ENCODE results near the gene CEP170.
"Not testable (repeated sequence)": the region's sequence is repeated elsewhere in the genome, so short reads cannot be mapped to it uniquely, and the experiment has no call there.

CEP170 gene

GRCh38 chr1:243121939-243122338 lies 133.1 kb downstream of the CEP170 start:
- H3K4me1 ChIP-seq (ENCODE audit: control insufficient read depth, insufficient read depth, low read length); H3K36me3 ChIP-seq (ENCODE audit: control insufficient read depth, insufficient read depth, low read length); H3K27ac ChIP-seq (ENCODE audit: insufficient read depth, low read depth, low read length, poor library complexity, severe bottlenecking); H3K27me3 ChIP-seq (ENCODE audit: control insufficient read depth, insufficient read depth, low read length, poor library complexity, severe bottlenecking); H3K4me3 ChIP-seq (ENCODE audit: insufficient read depth, low read depth, low read length); H3K9me3 ChIP-seq (ENCODE audit: control insufficient read depth, low read length): not testable (repeated sequence)
- WGBS, 2 experiments = 100% methylated on average over 1 of the region's 5 CpGs; no CpG with 5 or more reads in 1 of the 2 experiments

DNA sequence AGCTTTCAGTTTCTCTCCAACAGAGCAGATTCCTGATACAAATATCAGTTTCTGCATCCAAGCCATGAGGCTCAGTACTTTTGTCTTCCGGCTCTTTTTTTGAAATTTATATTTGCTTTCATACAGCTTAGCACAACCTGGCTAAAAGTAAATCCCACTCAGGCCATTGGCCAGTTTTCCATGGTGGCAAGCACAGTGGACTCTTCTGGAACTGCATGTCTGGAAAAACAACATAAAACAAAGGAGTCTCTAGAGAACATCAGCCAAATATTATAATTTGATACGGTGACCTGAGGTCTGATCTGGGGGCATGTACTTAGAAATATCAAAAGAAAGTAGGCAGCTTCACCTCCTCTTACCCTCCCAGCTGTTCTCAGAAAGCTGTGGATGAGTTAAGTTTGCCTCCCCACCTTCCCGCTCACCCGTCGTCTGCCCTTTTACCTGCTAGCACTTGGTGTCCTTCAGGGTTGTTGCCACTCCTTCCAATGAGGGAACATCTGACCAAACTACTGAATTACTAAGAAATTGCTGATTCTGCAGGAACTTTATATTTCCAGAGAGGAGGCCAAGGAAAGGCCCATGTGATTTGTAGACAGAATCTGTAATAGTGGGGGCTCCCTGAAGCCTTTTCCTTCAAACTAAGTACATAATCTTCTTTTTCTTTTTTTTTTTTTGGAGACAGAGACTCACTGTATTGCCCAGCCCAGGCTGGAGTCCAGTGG lies 136.3 kb downstream of the CEP170 start:
- H3K9me3 ChIP-seq (ENCODE audit: control insufficient read depth, low read length) = not testable (repeated sequence)
- WGBS, 2 experiments = 92 to 98% methylated on average over 4 to 5 of the region's 5 CpGs

GRCh38 chr1:243116187-243116586 lies 138.9 kb downstream of the CEP170 start:
- H3K36me3 ChIP-seq (ENCODE audit: control insufficient read depth, insufficient read depth, low read length); H3K9me3 ChIP-seq (ENCODE audit: control insufficient read depth, low read length); H3K4me3 ChIP-seq (ENCODE audit: insufficient read depth, low read depth, low read length); H3K27ac ChIP-seq (ENCODE audit: insufficient read depth, low read depth, low read length, poor library complexity, severe bottlenecking); H3K4me1 ChIP-seq (ENCODE audit: control insufficient read depth, insufficient read depth, low read length); H3K27me3 ChIP-seq (ENCODE audit: control insufficient read depth, insufficient read depth, low read length, poor library complexity, severe bottlenecking): not testable (repeated sequence)
- 94 to 95% methylated on average over 6 to 7 of the region's 7 CpGs for WGBS, 2 experiments

More for the DNA sequence above, 136.3 kb downstream of the CEP170 start:
- not testable (repeated sequence) for H3K4me1 ChIP-seq (ENCODE audit: control insufficient read depth, insufficient read depth, low read length); H3K27ac ChIP-seq (ENCODE audit: insufficient read depth, low read depth, low read length, poor library complexity, severe bottlenecking); H3K4me3 ChIP-seq (ENCODE audit: insufficient read depth, low read depth, low read length); H3K36me3 ChIP-seq (ENCODE audit: control insufficient read depth, insufficient read depth, low read length); H3K27me3 ChIP-seq (ENCODE audit: control insufficient read depth, insufficient read depth, low read length, poor library complexity, severe bottlenecking)

DNA sequence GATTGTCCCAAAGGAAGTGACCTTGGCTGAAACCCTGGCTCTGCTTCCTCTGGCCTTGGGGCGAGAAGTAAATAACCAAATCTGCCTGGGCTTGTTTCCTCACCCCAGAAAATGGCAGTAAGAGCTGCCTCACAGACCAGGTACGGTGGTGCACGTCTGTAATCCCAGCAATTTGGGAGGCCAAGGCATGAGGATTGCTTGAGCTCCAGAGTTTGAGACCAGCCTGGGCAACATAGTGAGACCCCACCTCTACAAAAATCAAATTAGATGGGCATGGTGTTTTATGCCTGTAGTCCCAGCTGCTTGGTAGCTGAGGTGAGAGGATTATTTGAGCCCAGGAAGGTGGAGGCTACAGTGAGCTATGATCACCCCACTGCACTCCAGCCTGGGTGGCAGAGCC lies 140.3 kb downstream of the CEP170 start:
- not testable (repeated sequence) for H3K27ac ChIP-seq (ENCODE audit: insufficient read depth, low read depth, low read length, poor library complexity, severe bottlenecking); H3K9me3 ChIP-seq (ENCODE audit: control insufficient read depth, low read length); H3K27me3 ChIP-seq (ENCODE audit: control insufficient read depth, insufficient read depth, low read length, poor library complexity, severe bottlenecking); H3K4me3 ChIP-seq (ENCODE audit: insufficient read depth, low read depth, low read length); H3K4me1 ChIP-seq (ENCODE audit: control insufficient read depth, insufficient read depth, low read length); H3K36me3 ChIP-seq (ENCODE audit: control insufficient read depth, insufficient read depth, low read length)
- 85 to 88% methylated on average over 3 of the region's 3 CpGs for WGBS, 2 experiments

GRCh38 chr1:243114059-243114713 lies 140.9 kb downstream of the CEP170 start:
- WGBS, 2 experiments = 13 to 14% methylated on average over 8 of the region's 8 CpGs
- not testable (repeated sequence) for H3K27ac ChIP-seq (ENCODE audit: insufficient read depth, low read depth, low read length, poor library complexity, severe bottlenecking); H3K36me3 ChIP-seq (ENCODE audit: control insufficient read depth, insufficient read depth, low read length); H3K27me3 ChIP-seq (ENCODE audit: control insufficient read depth, insufficient read depth, low read length, poor library complexity, severe bottlenecking); H3K4me1 ChIP-seq (ENCODE audit: control insufficient read depth, insufficient read depth, low read length); H3K9me3 ChIP-seq (ENCODE audit: control insufficient read depth, low read length); H3K4me3 ChIP-seq (ENCODE audit: insufficient read depth, low read depth, low read length)

GRCh38 chr1:243107171-243107570 lies 147.9 kb downstream of the CEP170 start:
- H3K27ac ChIP-seq (ENCODE audit: insufficient read depth, low read depth, low read length, poor library complexity, severe bottlenecking); H3K9me3 ChIP-seq (ENCODE audit: control insufficient read depth, low read length); H3K4me1 ChIP-seq (ENCODE audit: control insufficient read depth, insufficient read depth, low read length); H3K36me3 ChIP-seq (ENCODE audit: control insufficient read depth, insufficient read depth, low read length); H3K4me3 ChIP-seq (ENCODE audit: insufficient read depth, low read depth, low read length); H3K27me3 ChIP-seq (ENCODE audit: control insufficient read depth, insufficient read depth, low read length, poor library complexity, severe bottlenecking): not testable (repeated sequence)
- WGBS, 2 experiments = 96% methylated on average over 12 of the region's 12 CpGs

DNA sequence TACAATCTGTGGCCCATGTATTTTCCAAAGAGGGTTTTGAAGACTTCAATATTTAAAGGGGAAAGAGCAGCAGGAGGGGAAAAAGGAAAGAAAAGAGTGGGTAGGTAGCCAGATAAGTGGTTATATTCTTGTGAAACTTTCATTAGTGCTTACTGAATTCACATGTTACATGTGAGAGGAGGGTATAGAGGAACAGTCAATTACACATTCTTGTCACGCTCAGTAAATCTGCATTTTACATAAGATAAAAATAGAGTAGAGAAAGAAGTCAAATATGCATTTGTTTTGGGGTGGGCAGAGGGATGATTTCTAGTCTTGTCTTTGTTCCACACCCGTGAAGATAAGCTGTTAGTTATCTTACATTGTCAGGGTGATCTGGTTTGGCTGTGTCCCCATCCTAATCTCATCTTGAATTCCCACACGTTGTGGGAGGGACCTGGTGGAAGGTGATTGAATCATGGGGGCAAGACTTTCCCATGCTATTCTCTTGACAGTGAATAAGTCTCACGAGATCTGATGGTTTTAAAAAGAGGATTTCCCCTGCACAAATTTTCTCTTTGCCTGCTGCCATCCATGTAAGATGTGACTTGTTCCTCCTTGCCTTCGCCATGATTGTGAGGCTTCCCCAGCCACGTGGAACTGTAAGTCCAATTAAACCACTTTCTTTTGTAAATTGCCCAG lies 149.3 kb downstream of the CEP170 start:
- H3K27ac ChIP-seq (ENCODE audit: insufficient read depth, low read depth, low read length, poor library complexity, severe bottlenecking); H3K36me3 ChIP-seq (ENCODE audit: control insufficient read depth, insufficient read depth, low read length); H3K4me3 ChIP-seq (ENCODE audit: insufficient read depth, low read depth, low read length); H3K27me3 ChIP-seq (ENCODE audit: control insufficient read depth, insufficient read depth, low read length, poor library complexity, severe bottlenecking); H3K4me1 ChIP-seq (ENCODE audit: control insufficient read depth, insufficient read depth, low read length); H3K9me3 ChIP-seq (ENCODE audit: control insufficient read depth, low read length): not testable (repeated sequence)
- WGBS, 2 experiments = 80 to 83% methylated on average over 5 of the region's 6 CpGs

DNA sequence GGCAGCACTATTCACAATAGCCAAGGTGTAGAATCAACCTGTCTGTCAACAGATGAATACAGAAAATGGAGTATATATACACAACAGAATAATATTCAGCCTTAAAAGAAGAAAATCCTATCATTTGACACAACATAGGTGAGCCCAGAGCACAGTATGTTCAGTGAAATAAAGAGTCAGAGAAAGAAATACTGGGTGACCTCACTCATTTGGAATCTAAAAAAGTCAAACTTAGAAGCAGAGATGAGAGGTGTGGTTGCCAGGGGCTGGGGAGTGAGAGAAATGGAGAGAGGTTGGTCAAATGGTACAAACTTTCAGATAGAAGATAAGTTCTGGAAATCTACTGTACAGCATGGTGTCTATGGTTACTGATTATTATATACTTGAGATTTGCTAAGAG lies 150.0 kb downstream of the CEP170 start:
- H3K4me3 ChIP-seq (ENCODE audit: insufficient read depth, low read depth, low read length); H3K27me3 ChIP-seq (ENCODE audit: control insufficient read depth, insufficient read depth, low read length, poor library complexity, severe bottlenecking); H3K9me3 ChIP-seq (ENCODE audit: control insufficient read depth, low read length); H3K4me1 ChIP-seq (ENCODE audit: control insufficient read depth, insufficient read depth, low read length); H3K36me3 ChIP-seq (ENCODE audit: control insufficient read depth, insufficient read depth, low read length); H3K27ac ChIP-seq (ENCODE audit: insufficient read depth, low read depth, low read length, poor library complexity, severe bottlenecking): not testable (repeated sequence)

GRCh38 chr1:243104452-243104851 lies 150.6 kb downstream of the CEP170 start:
- H3K4me1 ChIP-seq (ENCODE audit: control insufficient read depth, insufficient read depth, low read length); H3K36me3 ChIP-seq (ENCODE audit: control insufficient read depth, insufficient read depth, low read length); H3K4me3 ChIP-seq (ENCODE audit: insufficient read depth, low read depth, low read length); H3K27ac ChIP-seq (ENCODE audit: insufficient read depth, low read depth, low read length, poor library complexity, severe bottlenecking); H3K9me3 ChIP-seq (ENCODE audit: control insufficient read depth, low read length); H3K27me3 ChIP-seq (ENCODE audit: control insufficient read depth, insufficient read depth, low read length, poor library complexity, severe bottlenecking): not testable (repeated sequence)
- 85 to 92% methylated on average over 4 to 5 of the region's 5 CpGs for WGBS, 2 experiments

- WGBS, 2 experiments = 91 to 94% methylated on average over 39 of the region's 40 CpGs
- H3K4me3 ChIP-seq (ENCODE audit: insufficient read depth, low read depth, low read length); H3K36me3 ChIP-seq (ENCODE audit: control insufficient read depth, insufficient read depth, low read length): not testable (repeated sequence)
Observed at GRCh38 chr1:243101551-243102050, 153.5 kb downstream of the CEP170 start.

More at GRCh38 chr1:243101551-243102050, 153.5 kb downstream of the CEP170 start:
- H3K4me1 ChIP-seq (ENCODE audit: control insufficient read depth, insufficient read depth, low read length); H3K27me3 ChIP-seq (ENCODE audit: control insufficient read depth, insufficient read depth, low read length, poor library complexity, severe bottlenecking); H3K9me3 ChIP-seq (ENCODE audit: control insufficient read depth, low read length); H3K27ac ChIP-seq (ENCODE audit: insufficient read depth, low read depth, low read length, poor library complexity, severe bottlenecking): not testable (repeated sequence)

Data from ectodermal cell (in vitro differentiated cells).